GM23248 (cell line): ENCODE results near the gene PTOV1.

ENCODE experiments used
- EZH2 ChIP-seq: fragments of 200-600 bp; sonication (generic); IDR thresholded peaks from 2 replicates; pipeline ENCODE4 v1.6.1; 2018; ENCODE audit warnings: antibody characterized with exemption, mild to moderate bottlenecking; ENCODE audit not compliant: insufficient read depth, poor library complexity, severe bottlenecking
- EZH2phosphoT487 ChIP-seq: fragments of 200-600 bp; sonication (generic); IDR thresholded peaks from 2 replicates; pipeline ENCODE4 v1.6.1; 2018; ENCODE audit warnings: antibody characterized with exemption, moderate library complexity, mild to moderate bottlenecking, low read depth; ENCODE audit not compliant: insufficient read depth

DNA sequence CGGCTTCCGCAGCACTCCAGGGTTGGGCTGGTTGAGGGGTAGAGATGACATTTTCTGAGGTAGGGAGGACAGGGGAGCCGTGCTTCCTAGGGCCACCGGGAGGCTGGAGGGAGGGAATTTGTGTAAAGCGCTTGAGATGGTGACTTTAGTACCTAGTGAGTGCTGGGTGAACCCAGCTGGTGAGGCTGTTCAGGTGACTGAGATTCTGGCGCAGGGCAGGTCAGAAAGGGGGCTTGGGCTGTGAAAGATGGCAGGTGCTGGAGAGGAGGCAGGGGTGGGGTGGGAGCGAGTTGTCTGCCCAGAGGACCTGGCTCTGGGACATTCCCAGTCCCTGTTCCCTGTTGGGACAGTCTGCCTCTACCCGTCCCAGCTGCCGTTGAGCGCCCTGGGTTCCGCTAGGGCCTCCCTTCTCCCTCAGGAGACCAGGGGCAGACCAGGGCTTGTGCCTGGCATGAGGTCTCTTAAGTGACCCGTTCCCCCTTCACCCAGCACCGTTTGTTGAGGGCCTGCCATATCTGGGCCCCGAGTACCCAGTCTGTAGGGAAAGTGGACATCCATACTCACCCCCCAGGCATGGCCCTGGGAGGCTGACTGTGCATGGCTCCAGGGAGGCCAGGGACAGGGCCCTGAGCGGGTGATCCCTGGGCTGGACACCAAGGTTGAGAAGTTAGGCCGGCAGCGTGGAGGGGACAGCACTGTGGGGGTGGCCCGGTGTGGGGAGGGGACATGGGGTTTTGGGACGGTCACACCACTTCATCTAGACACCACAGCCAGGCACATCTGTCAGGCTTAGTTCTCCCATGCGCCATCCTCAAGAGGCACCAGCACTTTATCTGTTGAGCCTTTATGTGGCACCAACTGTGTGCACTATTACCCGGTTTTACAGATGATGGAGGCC lies 5.0 kb downstream of the PTOV1 start:
- TF ChIP-seq EZH2phosphoT487 (no peak), EZH2 (no peak)
